Nephron progenitor cell (in vitro differentiated cells): ENCODE measurements around the gene TLE3.

Source experiments
- DNase-seq: peaks from one replicate; pipeline ENCODE4 v3.0.0; 2021
- H3K27ac Mint-ChIP-seq: 2 replicates; pipeline ENCODE4 v1.8.0; 2021; ENCODE audit warnings: mild to moderate bottlenecking, moderate library complexity, mixed read lengths
- H3K27me3 Mint-ChIP-seq: 2 replicates; pipeline ENCODE4 v1.8.0; 2021; ENCODE audit warnings: mild to moderate bottlenecking, low read depth, mixed read lengths; ENCODE audit not compliant: poor library complexity
- H3K36me3 Mint-ChIP-seq: 2 replicates; pipeline ENCODE4 v1.8.0; 2021; ENCODE audit warnings: low read depth, mixed read lengths
- H3K4me1 Mint-ChIP-seq: 2 replicates; pipeline ENCODE4 v1.8.0; 2021; ENCODE audit warnings: mixed read lengths
- H3K4me3 Mint-ChIP-seq: 2 replicates; pipeline ENCODE4 v1.8.0; 2021; ENCODE audit warnings: mild to moderate bottlenecking, moderate library complexity, mixed read lengths
- H3K9me3 Mint-ChIP-seq: 2 replicates; pipeline ENCODE4 v1.8.0; 2021; ENCODE audit warnings: mild to moderate bottlenecking, moderate library complexity, mixed read lengths
- TF ChIP-seq, protein P1 (sequence below): fragments of 200-600 bp; sonication (generic); IDR thresholded peaks from 2 replicates; pipeline ENCODE4 v1.5.0; 2021; ENCODE audit warnings: antibody characterized with exemption

The TLE3 gene

GRCh38 chr15:70128414-70129140, 30.9 kb upstream of the TLE3 start:
- no peaks in the 10 kb centered on the region for H3K36me3 Mint-ChIP-seq
- H3K9me3 Mint-ChIP-seq = no peaks in the 10 kb centered on the region
- H3K27ac Mint-ChIP-seq = no peak overlapping the region
- TF ChIP-seq, protein P1, sequence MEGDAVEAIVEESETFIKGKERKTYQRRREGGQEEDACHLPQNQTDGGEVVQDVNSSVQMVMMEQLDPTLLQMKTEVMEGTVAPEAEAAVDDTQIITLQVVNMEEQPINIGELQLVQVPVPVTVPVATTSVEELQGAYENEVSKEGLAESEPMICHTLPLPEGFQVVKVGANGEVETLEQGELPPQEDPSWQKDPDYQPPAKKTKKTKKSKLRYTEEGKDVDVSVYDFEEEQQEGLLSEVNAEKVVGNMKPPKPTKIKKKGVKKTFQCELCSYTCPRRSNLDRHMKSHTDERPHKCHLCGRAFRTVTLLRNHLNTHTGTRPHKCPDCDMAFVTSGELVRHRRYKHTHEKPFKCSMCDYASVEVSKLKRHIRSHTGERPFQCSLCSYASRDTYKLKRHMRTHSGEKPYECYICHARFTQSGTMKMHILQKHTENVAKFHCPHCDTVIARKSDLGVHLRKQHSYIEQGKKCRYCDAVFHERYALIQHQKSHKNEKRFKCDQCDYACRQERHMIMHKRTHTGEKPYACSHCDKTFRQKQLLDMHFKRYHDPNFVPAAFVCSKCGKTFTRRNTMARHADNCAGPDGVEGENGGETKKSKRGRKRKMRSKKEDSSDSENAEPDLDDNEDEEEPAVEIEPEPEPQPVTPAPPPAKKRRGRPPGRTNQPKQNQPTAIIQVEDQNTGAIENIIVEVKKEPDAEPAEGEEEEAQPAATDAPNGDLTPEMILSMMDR = no peak
- H3K27me3 Mint-ChIP-seq = peaks cover 31% of the 10 kb centered on the region
- no peak overlapping the region for H3K4me3 Mint-ChIP-seq
- peaks cover 29% of the 10 kb centered on the region for H3K4me1 Mint-ChIP-seq
- no peak for DNase-seq

GRCh38 chr15:70127770-70128413, 30.2 kb upstream of the TLE3 start:
- peaks cover 22% of the 10 kb centered on the region for H3K4me1 Mint-ChIP-seq
- H3K27me3 Mint-ChIP-seq = peaks cover 29% of the 10 kb centered on the region
- H3K27ac Mint-ChIP-seq = no peak overlapping the region
- no peaks in the 10 kb centered on the region for H3K9me3 Mint-ChIP-seq
- no peak overlapping the region for H3K4me3 Mint-ChIP-seq
- H3K36me3 Mint-ChIP-seq = no peaks in the 10 kb centered on the region
- TF ChIP-seq, protein P1 = no peak
- DNase-seq = no peak

- no peaks in the 10 kb centered on the region for H3K36me3 Mint-ChIP-seq
- H3K9me3 Mint-ChIP-seq = no peaks in the 10 kb centered on the region
- no peak overlapping the region for H3K27ac Mint-ChIP-seq
- H3K4me1 Mint-ChIP-seq = peaks cover 24% of the 10 kb centered on the region
- DNase-seq = no peak
- H3K27me3 Mint-ChIP-seq = peaks cover 32% of the 10 kb centered on the region
- TF ChIP-seq, protein P1 = no peak
- no peak overlapping the region for H3K4me3 Mint-ChIP-seq
Observed at GRCh38 chr15:70127288-70127746, 29.6 kb upstream of the TLE3 start.

DNA sequence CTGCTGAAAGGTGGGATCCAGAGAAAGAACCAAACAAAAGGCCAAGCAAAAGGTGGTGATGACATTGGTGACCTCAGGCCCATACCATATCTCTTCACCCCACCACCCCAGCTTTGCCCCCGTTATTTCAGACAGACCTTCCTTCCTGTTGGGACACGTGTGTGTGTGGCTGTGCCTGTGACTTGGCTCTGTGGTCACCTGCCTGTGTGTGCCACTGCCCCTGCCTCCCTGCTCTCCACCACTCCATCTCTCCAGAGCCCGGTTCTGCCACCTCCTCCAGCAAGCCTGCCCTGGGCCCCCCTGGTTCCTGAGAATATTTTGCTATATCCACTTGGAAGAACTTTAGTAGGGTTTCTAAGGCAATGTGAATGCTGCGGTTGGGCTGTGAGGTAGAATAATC, 28.6 kb upstream of the TLE3 start:
- no peaks in the 10 kb centered on the region for H3K9me3 Mint-ChIP-seq
- no peaks in the 10 kb centered on the region for H3K36me3 Mint-ChIP-seq
- TF ChIP-seq, protein P1 = no peak
- peaks cover 19% of the 10 kb centered on the region for H3K4me1 Mint-ChIP-seq
- no peak for DNase-seq
- no peak overlapping the region for H3K4me3 Mint-ChIP-seq
- no peak overlapping the region for H3K27ac Mint-ChIP-seq
- peaks cover 34% of the 10 kb centered on the region for H3K27me3 Mint-ChIP-seq

DNA sequence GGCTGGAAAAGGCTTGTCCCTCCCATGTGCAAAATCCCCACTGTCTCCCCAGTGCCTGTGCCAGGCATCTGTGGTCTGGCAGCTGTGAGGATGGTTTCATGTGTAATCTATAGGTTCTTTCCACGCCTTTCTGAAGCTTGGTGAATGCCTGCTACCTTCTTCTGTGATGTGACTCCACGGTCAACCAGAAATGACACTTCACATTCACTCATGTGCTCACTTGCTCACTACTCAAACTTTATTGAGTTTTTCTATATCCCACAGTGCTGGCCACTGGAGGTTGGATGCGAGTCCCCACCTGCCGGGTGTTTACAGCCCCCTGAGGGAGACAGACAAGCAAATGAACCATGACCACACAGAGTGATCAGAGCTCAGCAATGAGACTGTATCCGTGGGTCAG, 27.9 kb upstream of the TLE3 start:
- Mint-ChIP-seq H3K4me1 (peaks cover 22% of the 10 kb centered on the region), H3K36me3 (no peaks in the 10 kb centered on the region), H3K27me3 (peaks cover 38% of the 10 kb centered on the region), H3K9me3 (no peaks in the 10 kb centered on the region), H3K27ac (no peak overlapping the region), H3K4me3 (no peak overlapping the region)
- DNase-seq = no peak
- TF ChIP-seq, protein P1 = no peak
